ENCODE results near the gene PLEK.
"Not testable (repeated sequence)": the region's sequence is repeated elsewhere in the genome, so short reads cannot be mapped to it uniquely, and the experiment has no call there.

The PLEK gene

GRCh38 chr2:68418855-68419254, 53.8 kb downstream of the PLEK start:
- DNase-seq, result no peak

GRCh38 chr2:68420254-68420910, 55.3 kb downstream of the PLEK start:
- no peak for DNase-seq

GRCh38 chr2:68423966-68424650, 59.0 kb downstream of the PLEK start:
- DNase-seq, result peak; percentile 32

GRCh38 chr2:68425503-68425902, 60.4 kb downstream of the PLEK start:
- no peak for DNase-seq

GRCh38 chr2:68426446-68426845, 61.4 kb downstream of the PLEK start:
- no peak for DNase-seq

GRCh38 chr2:68426848-68427579, 61.9 kb downstream of the PLEK start:
- no peak for DNase-seq

- DNase-seq, result no peak
These were observed 63.0 kb downstream of the PLEK start for GRCh38 chr2:68428126-68428525.

GRCh38 chr2:68428746-68429145, 63.7 kb downstream of the PLEK start:
- no peak for DNase-seq

- DNase-seq, result no peak
These were observed 64.3 kb downstream of the PLEK start for GRCh38 chr2:68429311-68429826.

- DNase-seq, result no peak
These were observed 66.4 kb downstream of the PLEK start for GRCh38 chr2:68431316-68431972.

- DNase-seq, result no peak
These were observed 67.9 kb downstream of the PLEK start for GRCh38 chr2:68432696-68433658.

GRCh38 chr2:68434981-68435380, 69.9 kb downstream of the PLEK start:
- DNase-seq, result no peak

- DNase-seq, result no peak
These were observed 70.5 kb downstream of the PLEK start for GRCh38 chr2:68435615-68436014.

GRCh38 chr2:68436270-68436669, 71.2 kb downstream of the PLEK start:
- no peak for DNase-seq

GRCh38 chr2:68438455-68439303, 73.6 kb downstream of the PLEK start:
- peak; percentile 5 for DNase-seq

- DNase-seq, result peak; percentile 86
These were observed 76.3 kb downstream of the PLEK start for GRCh38 chr2:68441179-68441993.

GRCh38 chr2:68441994-68442322, 76.9 kb downstream of the PLEK start:
- DNase-seq, result no peak

GRCh38 chr2:68446425-68446824, 81.3 kb downstream of the PLEK start:
- DNase-seq, result not testable (repeated sequence)
